Fibroblast of villous mesenchyme (primary cell): ENCODE results near the gene TRAF3IP3. TPM values are rescaled to one million over a fixed set of nuclear protein-coding genes. Genes with fewer than 3 reads are reported as not detected.

ENCODE experiments used
- DNase-seq: peaks from one replicate; pipeline ENCODE4 v3.0.0-alpha.2; 2010; ENCODE audit warnings: low read depth
- H3K4me3 ChIP-seq: 2 replicates; pipeline ENCODE4 v1.5.1; 2011; ENCODE audit warnings: low read depth, mild to moderate bottlenecking, low read length
- total RNA-seq: library from RNA; depleted of rRNA; stranded (reverse); fragments of >200 nt; gene quantifications from 2 replicates; pipeline ENCODE4 v1.2.3, GENCODE V29; 2012
- TF ChIP-seq, protein P1 (sequence below): IDR thresholded peaks from 2 replicates; pipeline ENCODE4 v1.5.1; 2012; ENCODE audit warnings: low read depth, mild to moderate bottlenecking, low read length; ENCODE audit not compliant: insufficient read depth

TRAF3IP3 gene
- total RNA-seq, 1 donor = not detected

DNA sequence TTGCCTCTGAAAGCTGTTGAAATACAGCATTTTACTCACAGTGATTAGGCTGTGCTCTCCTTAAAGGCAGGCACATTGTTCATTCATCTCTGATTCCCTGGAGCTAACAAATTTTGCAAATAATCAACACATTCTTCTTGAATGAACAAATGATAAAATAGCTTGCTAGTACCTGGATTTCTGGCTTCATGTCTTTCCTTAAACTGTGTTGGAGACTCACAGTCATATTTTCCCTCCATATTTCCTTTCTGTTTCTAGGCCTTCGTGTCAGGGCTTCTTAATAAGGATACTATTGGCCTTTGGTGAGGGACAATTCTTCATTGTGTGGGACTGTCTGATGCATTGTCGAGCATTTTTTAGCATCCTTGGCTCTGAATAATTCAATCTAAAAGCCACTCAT lies 41.5 kb upstream of the TRAF3IP3 start:
- no peak for DNase-seq
- no peak overlapping the region for H3K4me3 ChIP-seq
- TF ChIP-seq, protein P1, sequence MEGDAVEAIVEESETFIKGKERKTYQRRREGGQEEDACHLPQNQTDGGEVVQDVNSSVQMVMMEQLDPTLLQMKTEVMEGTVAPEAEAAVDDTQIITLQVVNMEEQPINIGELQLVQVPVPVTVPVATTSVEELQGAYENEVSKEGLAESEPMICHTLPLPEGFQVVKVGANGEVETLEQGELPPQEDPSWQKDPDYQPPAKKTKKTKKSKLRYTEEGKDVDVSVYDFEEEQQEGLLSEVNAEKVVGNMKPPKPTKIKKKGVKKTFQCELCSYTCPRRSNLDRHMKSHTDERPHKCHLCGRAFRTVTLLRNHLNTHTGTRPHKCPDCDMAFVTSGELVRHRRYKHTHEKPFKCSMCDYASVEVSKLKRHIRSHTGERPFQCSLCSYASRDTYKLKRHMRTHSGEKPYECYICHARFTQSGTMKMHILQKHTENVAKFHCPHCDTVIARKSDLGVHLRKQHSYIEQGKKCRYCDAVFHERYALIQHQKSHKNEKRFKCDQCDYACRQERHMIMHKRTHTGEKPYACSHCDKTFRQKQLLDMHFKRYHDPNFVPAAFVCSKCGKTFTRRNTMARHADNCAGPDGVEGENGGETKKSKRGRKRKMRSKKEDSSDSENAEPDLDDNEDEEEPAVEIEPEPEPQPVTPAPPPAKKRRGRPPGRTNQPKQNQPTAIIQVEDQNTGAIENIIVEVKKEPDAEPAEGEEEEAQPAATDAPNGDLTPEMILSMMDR = no peak

DNA sequence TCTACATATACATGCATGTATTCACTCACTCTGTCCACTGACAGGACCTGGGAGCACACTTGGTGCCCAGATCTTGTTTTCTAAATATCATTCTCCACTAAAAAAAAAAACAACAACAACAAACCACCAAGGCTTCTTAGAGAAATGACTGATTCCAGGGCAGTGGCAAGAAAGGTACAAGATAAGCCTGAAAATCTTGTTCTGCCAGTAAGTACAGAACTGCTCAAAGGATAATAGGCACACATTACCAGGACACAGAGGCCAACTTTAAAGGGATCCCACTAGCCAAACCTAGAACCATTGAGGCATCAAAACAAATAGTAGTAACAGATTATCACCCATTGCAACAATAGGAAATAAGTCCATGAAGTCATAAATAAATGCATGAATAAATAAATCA lies 40.5 kb upstream of the TRAF3IP3 start:
- no peak for DNase-seq
- H3K4me3 ChIP-seq = no peak overlapping the region
- TF ChIP-seq, protein P1 = no peak

DNA sequence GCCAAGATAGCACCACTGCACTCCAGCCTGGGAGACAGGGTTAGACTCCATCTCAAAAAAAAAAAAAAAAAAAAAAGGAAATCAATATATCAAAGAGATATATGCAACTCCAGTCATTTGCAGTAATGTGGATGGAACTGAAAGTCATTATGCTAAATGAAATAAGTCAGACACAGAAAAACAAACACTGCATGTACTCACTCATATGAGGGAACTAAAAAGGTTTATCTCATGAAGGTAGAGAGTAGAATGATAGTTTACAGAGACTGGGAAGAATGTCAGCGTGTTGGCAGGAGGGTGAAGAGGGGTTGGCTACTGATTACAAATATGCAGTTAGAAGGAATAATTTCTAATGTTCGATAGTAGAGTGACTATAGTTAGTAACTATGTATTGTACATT lies 38.0 kb upstream of the TRAF3IP3 start:
- TF ChIP-seq, protein P1 = no peak
- no peak for DNase-seq

DNA sequence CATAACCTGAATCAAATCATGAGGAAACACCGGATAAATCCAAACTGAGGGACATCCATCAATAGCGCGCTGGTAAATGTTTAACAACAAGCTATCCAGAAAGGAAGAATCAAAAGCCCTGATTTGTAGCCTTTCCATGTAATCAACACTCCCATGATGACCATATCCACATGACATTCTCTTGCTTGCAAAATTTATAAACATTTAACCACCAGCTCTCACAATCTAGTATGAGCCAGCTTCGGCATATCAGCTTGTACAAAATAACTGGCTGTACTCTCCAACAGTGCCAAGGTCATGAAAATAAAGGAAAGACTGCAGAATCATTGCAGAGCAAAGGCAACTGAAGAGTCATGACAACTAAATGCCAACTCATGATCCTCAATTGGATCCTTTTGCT lies 35.5 kb upstream of the TRAF3IP3 start:
- DNase-seq = peak; percentile 85

More for the DNA sequence above, 38.0 kb upstream of the TRAF3IP3 start:
- no peak overlapping the region for H3K4me3 ChIP-seq

DNA sequence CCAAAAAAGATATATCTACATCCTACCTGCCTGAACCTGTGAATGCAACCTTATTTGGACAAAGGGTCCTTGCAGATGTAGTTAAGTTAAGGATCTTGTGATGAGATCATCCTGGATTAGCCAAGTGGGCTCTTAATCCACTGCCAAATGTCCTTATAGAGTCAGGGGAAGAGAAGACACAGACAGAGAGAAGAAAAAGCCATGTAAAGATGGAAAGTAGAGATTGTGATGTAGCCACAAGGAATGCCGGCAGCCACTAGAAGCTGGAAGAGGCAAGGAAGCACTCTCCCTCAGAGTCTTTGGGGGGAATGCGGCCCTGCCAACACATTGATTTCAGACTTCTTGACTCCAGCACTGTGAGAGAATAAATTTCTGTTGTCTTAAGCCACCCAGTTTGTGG lies 35.0 kb upstream of the TRAF3IP3 start:
- no peak overlapping the region for H3K4me3 ChIP-seq
- peak; percentile 61 for DNase-seq
- TF ChIP-seq, protein P1 = no peak

More for the DNA sequence above, 35.5 kb upstream of the TRAF3IP3 start:
- no peak overlapping the region for H3K4me3 ChIP-seq
- TF ChIP-seq, protein P1 = no peak

DNA sequence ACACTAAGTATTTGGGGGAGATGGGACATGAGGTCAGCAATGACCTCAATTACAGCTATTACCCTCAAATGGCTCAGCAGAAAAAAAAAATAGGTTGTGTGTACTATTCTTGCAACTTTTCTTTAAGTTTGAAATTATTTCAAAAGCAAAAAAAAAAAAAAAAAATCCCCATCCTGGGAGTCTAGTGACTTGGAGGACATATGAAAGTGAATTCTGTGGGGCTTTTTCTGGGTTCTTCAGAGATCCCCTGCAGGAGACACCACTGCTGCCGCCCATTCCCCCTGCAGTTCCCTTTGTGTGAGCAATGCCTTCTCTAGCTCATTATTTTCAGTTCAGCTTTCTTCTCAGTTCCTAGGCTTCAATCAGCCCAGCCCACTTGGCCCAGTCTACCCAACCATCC lies 34.5 kb upstream of the TRAF3IP3 start:
- no peak for DNase-seq
- TF ChIP-seq, protein P1 = no peak
- no peak overlapping the region for H3K4me3 ChIP-seq

DNA sequence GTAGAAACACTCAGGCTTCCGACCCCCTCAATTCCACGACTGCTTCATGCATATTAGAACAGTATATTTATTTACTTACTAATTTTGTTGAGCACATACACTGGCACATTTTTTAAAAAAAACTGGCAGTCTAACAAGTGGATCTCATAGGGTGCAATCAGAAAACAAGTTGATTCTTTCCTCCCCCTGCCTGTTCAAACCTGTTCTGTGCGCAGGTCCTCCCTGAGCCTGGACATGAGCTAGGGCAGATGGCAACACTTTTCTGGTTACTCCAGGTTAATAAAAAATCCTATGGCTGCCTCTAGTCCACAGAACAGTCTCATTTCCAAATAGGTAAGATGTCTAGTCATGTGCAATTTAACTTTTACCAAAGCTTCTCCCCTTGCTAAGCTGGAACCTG lies 32.6 kb upstream of the TRAF3IP3 start:
- no peak overlapping the region for H3K4me3 ChIP-seq
- no peak for DNase-seq
- TF ChIP-seq, protein P1 = no peak
